GM23338 (cell line): ENCODE measurements around the gene PDE12. TPM values are rescaled to one million over a fixed set of nuclear protein-coding genes. Genes with fewer than 3 reads are reported as not detected.

Source experiments
- ATAC-seq: fragments of 200-7000 bp; cut with Tn5 transposase; 3 replicates; pipeline ENCODE4 v1.9.1; 2020
- DNase-seq: peaks from one replicate; pipeline ENCODE4 v3.0.0-alpha.2; 2015; ENCODE audit warnings: low spot score
- H2AFZ ChIP-seq: fragments of 200-600 bp; sonication (generic); 2 replicates; pipeline ENCODE4 v1.8.0; 2016; ENCODE audit warnings: antibody characterized with exemption, mild to moderate bottlenecking, moderate library complexity
- H3F3A ChIP-seq: fragments of 200-600 bp; sonication (generic); replicated peaks from 2 replicates; pipeline ENCODE4 v1.8.0; 2017; ENCODE audit warnings: antibody characterized with exemption, mixed run types, low read depth
- H3K27ac ChIP-seq: fragments of 200-600 bp; sonication (generic); 2 replicates; pipeline ENCODE4 v1.6.1; 2016; ENCODE audit warnings: low read depth
- H3K27me3 ChIP-seq: fragments of 200-600 bp; sonication (generic); 2 replicates; pipeline ENCODE4 v1.8.0; 2016; ENCODE audit warnings: mild to moderate bottlenecking, mixed run types, moderate library complexity; ENCODE audit not compliant: insufficient read depth
- H3K36me3 ChIP-seq: fragments of 200-600 bp; sonication (generic); 2 replicates; pipeline ENCODE4 v1.8.0; 2016; ENCODE audit warnings: mild to moderate bottlenecking; ENCODE audit not compliant: insufficient read depth
- H3K4me1 ChIP-seq: fragments of 200-600 bp; sonication (generic); 2 replicates; pipeline ENCODE4 v1.8.0; 2016; ENCODE audit warnings: mild to moderate bottlenecking, moderate library complexity; ENCODE audit not compliant: insufficient read depth
- H3K4me2 ChIP-seq: fragments of 200-600 bp; sonication (generic); 2 replicates; pipeline ENCODE4 v1.7.1; 2017; ENCODE audit warnings: mixed run types
- H3K4me3 ChIP-seq: fragments of 200-600 bp; sonication (generic); 2 replicates; pipeline ENCODE4 v1.6.1; 2016; ENCODE audit warnings: mixed run types
- H3K79me2 ChIP-seq: fragments of 200-600 bp; sonication (generic); replicated peaks from 2 replicates; pipeline ENCODE4 v1.8.0; 2017; ENCODE audit warnings: mild to moderate bottlenecking; ENCODE audit not compliant: insufficient read depth
- H3K9me2 ChIP-seq: fragments of 200-600 bp; sonication (generic); 2 replicates; pipeline ENCODE4 v1.8.0; 2017; ENCODE audit not compliant: insufficient read depth
- H4K20me1 ChIP-seq: fragments of 200-600 bp; sonication (generic); replicated peaks from 2 replicates; pipeline ENCODE4 v1.8.0; 2017; ENCODE audit warnings: mild to moderate bottlenecking; ENCODE audit not compliant: insufficient read depth
- H3K27ac Mint-ChIP-seq: 2 replicates; pipeline ENCODE4 v1.8.0; 2020; ENCODE audit warnings: inconsistent platforms, mild to moderate bottlenecking, moderate library complexity, mixed read lengths
- H3K27me3 Mint-ChIP-seq: 3 replicates; pipeline ENCODE4 v1.8.0; 2022; ENCODE audit warnings: low read depth, mild to moderate bottlenecking, moderate library complexity, mixed read lengths, inconsistent platforms; ENCODE audit not compliant: insufficient read depth, poor library complexity
- H3K36me3 Mint-ChIP-seq: 3 replicates; pipeline ENCODE4 v1.8.0; 2021; ENCODE audit warnings: low read depth, mild to moderate bottlenecking, inconsistent platforms, moderate library complexity, mixed read lengths
- H3K4me1 Mint-ChIP-seq: 3 replicates; pipeline ENCODE4 v1.8.0; 2020; ENCODE audit warnings: mild to moderate bottlenecking, inconsistent platforms, mixed read lengths
- H3K4me3 Mint-ChIP-seq: 3 replicates; pipeline ENCODE4 v1.8.0; 2021; ENCODE audit warnings: moderate library complexity, mild to moderate bottlenecking, inconsistent platforms, mixed read lengths
- H3K9me3 Mint-ChIP-seq: 3 replicates; pipeline ENCODE4 v1.8.0; 2020; ENCODE audit warnings: moderate library complexity, mild to moderate bottlenecking, inconsistent platforms, mixed read lengths
- EZH2phosphoT487 ChIP-seq: fragments of 200-600 bp; sonication (generic); IDR thresholded peaks from one replicate; pipeline ENCODE4 v1.8.1; 2018; ENCODE audit warnings: antibody characterized with exemption; ENCODE audit not compliant: unreplicated experiment
- JUNB ChIP-seq: IDR thresholded peaks from one replicate; pipeline ENCODE4 v1.6.1; 2016; ENCODE audit warnings: antibody characterized with exemption; ENCODE audit not compliant: unreplicated experiment
- POLR2AphosphoS5 ChIP-seq: IDR thresholded peaks from 2 replicates; pipeline ENCODE4 v1.6.1; 2016; ENCODE audit warnings: antibody characterized with exemption, low read depth
- ZNF114 ChIP-seq: fragments of 250-450 bp; sonication (Bioruptor Pico); IDR thresholded peaks from 2 replicates; pipeline ENCODE4 v1.5.0; 2020; ENCODE audit warnings: mild to moderate bottlenecking, moderate library complexity
- ZNF331 ChIP-seq: fragments of 250-450 bp; sonication (Bioruptor Pico); IDR thresholded peaks from 2 replicates; pipeline ENCODE4 v1.5.0; 2020; ENCODE audit warnings: low read depth, mild to moderate bottlenecking, moderate library complexity
- polyA plus RNA-seq: library from polyadenylated mRNA; unstranded; fragments of >200 nt; fragmentation: Nextera tagmentation; extraction: Ambion mirVana; gene quantifications from 2 replicates; pipeline ENCODE4 v1.2.1, GENCODE V29; 2016
- total RNA-seq: library from RNA; depleted of rRNA; stranded (reverse); fragments of >200 nt; shearing (Covaris generic); gene quantifications from 2 replicates; pipeline ENCODE4 v1.2.3, GENCODE V29; 2014
- TF ChIP-seq, protein P1 (sequence below): IDR thresholded peaks from one replicate; pipeline ENCODE4 v1.6.1; 2018; ENCODE audit warnings: antibody characterized with exemption; ENCODE audit not compliant: unreplicated experiment
- TF ChIP-seq, protein P2 (sequence below), 2 experiments: fragments of 200-600 bp in 1 of 2; sonication (generic) in 1 of 2; conservative IDR thresholded peaks; 2 replicates each; pipeline versions ENCODE4 v1.5.1 to v1.6.1; 2016 to 2017; ENCODE audit warnings: antibody characterized with exemption in 2 of 2, low read depth in 2 of 2, mild to moderate bottlenecking in 2 of 2, moderate library complexity in 1 of 2
- TF ChIP-seq, protein P3 (sequence below): fragments of 250-450 bp; sonication (Bioruptor Pico); IDR thresholded peaks from 2 replicates; pipeline ENCODE4 v1.5.0; 2020; ENCODE audit warnings: mild to moderate bottlenecking, moderate library complexity

Gene PDE12
- total and polyA plus RNA-seq, 2 experiments from 2014 or later: 5.0 to 14.3 TPM

DNA sequence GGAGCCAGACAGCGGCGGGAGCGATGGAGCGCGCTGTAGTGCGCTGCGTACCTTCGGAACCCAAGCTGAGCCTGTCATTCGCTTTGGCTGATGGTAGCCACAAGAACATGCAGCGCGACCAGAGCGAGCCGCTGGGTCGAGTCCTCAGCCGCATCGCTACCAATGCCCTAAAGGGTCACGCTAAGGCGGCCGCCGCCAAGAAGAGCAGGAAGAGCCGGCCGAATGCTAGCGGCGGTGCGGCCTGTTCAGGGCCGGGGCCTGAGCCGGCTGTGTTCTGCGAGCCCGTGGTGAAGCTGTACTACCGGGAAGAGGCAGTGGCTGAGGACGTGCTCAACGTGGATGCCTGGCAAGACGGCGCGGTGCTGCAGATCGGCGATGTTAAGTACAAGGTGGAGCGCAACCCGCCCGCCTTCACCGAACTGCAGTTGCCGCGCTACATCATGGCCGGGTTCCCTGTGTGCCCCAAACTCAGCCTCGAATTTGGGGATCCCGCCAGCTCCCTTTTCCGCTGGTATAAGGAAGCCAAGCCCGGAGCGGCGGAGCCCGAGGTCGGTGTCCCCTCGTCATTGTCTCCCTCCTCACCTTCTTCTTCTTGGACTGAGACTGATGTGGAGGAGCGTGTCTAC lies 498 bp downstream of the PDE12 start:
- peak overlapping the region; percentile 57; the same call in 1 of the 2 replicates for H3K27ac ChIP-seq

DNA sequence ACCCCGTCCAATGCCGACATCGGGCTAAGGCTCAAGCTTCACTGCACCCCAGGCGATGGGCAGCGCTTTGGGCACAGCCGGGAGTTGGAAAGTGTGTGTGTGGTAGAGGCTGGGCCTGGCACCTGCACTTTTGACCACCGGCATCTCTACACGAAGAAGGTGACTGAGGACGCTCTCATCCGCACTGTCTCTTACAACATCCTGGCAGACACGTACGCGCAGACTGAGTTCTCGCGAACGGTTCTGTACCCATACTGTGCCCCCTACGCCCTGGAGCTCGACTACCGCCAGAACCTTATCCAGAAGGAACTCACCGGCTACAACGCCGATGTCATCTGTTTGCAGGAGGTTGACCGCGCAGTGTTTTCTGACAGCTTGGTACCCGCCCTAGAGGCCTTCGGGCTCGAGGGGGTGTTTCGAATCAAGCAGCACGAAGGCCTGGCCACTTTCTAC lies 1.0 kb downstream of the PDE12 start:
- Mint-ChIP-seq H3K9me3 (no peaks in the 10 kb centered on the region), H3K27ac (no peak overlapping the region), H3K27me3 (peaks cover 4% of the 10 kb centered on the region), H3K4me1 (peaks cover 17% of the 10 kb centered on the region; the same call in 2 of the 3 replicates), H3K4me3 (peak overlapping the region; percentile 91), H3K36me3 (peaks cover 19% of the 10 kb centered on the region)
- Histone ChIP-seq H3K36me3 (no peaks in the 10 kb centered on the region; the same call in 1 of the 2 replicates), H3K9me2 (no peaks in the 10 kb centered on the region), H3K27me3 (peaks cover 14% of the 10 kb centered on the region; the same call in 1 of the 2 replicates), H3K27ac (no peak overlapping the region), H3K79me2 (peaks cover 17% of the 10 kb centered on the region), H2AFZ (0 out of 2 replicates have a peak overlapping the region, but pooled peaks have one; percentile 99), H3K4me2 (peak overlapping the region; percentile 96), H3K4me1 (peaks cover 9% of the 10 kb centered on the region), H4K20me1 (0 out of 2 replicates have a peak, but pooled peaks cover 4% of the 10 kb centered on the region), H3F3A (peaks cover 12% of the 10 kb centered on the region; the same call in 1 of the 2 replicates), H3K4me3 (peak overlapping the region; percentile 86)
- DNase-seq (peak; percentile 52), ATAC-seq (peak; percentile 35)
- TF ChIP-seq JUNB (no peak), POLR2AphosphoS5 (no peak), ZNF114 (CRISPR knock-in tag) (no peak), ZNF331 (CRISPR knock-in tag) (no peak), EZH2phosphoT487 (no peak)
- TF ChIP-seq, protein P1, sequence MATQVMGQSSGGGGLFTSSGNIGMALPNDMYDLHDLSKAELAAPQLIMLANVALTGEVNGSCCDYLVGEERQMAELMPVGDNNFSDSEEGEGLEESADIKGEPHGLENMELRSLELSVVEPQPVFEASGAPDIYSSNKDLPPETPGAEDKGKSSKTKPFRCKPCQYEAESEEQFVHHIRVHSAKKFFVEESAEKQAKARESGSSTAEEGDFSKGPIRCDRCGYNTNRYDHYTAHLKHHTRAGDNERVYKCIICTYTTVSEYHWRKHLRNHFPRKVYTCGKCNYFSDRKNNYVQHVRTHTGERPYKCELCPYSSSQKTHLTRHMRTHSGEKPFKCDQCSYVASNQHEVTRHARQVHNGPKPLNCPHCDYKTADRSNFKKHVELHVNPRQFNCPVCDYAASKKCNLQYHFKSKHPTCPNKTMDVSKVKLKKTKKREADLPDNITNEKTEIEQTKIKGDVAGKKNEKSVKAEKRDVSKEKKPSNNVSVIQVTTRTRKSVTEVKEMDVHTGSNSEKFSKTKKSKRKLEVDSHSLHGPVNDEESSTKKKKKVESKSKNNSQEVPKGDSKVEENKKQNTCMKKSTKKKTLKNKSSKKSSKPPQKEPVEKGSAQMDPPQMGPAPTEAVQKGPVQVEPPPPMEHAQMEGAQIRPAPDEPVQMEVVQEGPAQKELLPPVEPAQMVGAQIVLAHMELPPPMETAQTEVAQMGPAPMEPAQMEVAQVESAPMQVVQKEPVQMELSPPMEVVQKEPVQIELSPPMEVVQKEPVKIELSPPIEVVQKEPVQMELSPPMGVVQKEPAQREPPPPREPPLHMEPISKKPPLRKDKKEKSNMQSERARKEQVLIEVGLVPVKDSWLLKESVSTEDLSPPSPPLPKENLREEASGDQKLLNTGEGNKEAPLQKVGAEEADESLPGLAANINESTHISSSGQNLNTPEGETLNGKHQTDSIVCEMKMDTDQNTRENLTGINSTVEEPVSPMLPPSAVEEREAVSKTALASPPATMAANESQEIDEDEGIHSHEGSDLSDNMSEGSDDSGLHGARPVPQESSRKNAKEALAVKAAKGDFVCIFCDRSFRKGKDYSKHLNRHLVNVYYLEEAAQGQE: no peak
- TF ChIP-seq, protein P2, sequence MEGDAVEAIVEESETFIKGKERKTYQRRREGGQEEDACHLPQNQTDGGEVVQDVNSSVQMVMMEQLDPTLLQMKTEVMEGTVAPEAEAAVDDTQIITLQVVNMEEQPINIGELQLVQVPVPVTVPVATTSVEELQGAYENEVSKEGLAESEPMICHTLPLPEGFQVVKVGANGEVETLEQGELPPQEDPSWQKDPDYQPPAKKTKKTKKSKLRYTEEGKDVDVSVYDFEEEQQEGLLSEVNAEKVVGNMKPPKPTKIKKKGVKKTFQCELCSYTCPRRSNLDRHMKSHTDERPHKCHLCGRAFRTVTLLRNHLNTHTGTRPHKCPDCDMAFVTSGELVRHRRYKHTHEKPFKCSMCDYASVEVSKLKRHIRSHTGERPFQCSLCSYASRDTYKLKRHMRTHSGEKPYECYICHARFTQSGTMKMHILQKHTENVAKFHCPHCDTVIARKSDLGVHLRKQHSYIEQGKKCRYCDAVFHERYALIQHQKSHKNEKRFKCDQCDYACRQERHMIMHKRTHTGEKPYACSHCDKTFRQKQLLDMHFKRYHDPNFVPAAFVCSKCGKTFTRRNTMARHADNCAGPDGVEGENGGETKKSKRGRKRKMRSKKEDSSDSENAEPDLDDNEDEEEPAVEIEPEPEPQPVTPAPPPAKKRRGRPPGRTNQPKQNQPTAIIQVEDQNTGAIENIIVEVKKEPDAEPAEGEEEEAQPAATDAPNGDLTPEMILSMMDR (conservative IDR thresholded peaks at IDR 0.05; ENCODE audit: low read depth in 2 of 2): 0 out of 4 replicates have a peak, but pooled peaks of 1 of the 2 experiments have one; percentile 1
- TF ChIP-seq, protein P3, sequence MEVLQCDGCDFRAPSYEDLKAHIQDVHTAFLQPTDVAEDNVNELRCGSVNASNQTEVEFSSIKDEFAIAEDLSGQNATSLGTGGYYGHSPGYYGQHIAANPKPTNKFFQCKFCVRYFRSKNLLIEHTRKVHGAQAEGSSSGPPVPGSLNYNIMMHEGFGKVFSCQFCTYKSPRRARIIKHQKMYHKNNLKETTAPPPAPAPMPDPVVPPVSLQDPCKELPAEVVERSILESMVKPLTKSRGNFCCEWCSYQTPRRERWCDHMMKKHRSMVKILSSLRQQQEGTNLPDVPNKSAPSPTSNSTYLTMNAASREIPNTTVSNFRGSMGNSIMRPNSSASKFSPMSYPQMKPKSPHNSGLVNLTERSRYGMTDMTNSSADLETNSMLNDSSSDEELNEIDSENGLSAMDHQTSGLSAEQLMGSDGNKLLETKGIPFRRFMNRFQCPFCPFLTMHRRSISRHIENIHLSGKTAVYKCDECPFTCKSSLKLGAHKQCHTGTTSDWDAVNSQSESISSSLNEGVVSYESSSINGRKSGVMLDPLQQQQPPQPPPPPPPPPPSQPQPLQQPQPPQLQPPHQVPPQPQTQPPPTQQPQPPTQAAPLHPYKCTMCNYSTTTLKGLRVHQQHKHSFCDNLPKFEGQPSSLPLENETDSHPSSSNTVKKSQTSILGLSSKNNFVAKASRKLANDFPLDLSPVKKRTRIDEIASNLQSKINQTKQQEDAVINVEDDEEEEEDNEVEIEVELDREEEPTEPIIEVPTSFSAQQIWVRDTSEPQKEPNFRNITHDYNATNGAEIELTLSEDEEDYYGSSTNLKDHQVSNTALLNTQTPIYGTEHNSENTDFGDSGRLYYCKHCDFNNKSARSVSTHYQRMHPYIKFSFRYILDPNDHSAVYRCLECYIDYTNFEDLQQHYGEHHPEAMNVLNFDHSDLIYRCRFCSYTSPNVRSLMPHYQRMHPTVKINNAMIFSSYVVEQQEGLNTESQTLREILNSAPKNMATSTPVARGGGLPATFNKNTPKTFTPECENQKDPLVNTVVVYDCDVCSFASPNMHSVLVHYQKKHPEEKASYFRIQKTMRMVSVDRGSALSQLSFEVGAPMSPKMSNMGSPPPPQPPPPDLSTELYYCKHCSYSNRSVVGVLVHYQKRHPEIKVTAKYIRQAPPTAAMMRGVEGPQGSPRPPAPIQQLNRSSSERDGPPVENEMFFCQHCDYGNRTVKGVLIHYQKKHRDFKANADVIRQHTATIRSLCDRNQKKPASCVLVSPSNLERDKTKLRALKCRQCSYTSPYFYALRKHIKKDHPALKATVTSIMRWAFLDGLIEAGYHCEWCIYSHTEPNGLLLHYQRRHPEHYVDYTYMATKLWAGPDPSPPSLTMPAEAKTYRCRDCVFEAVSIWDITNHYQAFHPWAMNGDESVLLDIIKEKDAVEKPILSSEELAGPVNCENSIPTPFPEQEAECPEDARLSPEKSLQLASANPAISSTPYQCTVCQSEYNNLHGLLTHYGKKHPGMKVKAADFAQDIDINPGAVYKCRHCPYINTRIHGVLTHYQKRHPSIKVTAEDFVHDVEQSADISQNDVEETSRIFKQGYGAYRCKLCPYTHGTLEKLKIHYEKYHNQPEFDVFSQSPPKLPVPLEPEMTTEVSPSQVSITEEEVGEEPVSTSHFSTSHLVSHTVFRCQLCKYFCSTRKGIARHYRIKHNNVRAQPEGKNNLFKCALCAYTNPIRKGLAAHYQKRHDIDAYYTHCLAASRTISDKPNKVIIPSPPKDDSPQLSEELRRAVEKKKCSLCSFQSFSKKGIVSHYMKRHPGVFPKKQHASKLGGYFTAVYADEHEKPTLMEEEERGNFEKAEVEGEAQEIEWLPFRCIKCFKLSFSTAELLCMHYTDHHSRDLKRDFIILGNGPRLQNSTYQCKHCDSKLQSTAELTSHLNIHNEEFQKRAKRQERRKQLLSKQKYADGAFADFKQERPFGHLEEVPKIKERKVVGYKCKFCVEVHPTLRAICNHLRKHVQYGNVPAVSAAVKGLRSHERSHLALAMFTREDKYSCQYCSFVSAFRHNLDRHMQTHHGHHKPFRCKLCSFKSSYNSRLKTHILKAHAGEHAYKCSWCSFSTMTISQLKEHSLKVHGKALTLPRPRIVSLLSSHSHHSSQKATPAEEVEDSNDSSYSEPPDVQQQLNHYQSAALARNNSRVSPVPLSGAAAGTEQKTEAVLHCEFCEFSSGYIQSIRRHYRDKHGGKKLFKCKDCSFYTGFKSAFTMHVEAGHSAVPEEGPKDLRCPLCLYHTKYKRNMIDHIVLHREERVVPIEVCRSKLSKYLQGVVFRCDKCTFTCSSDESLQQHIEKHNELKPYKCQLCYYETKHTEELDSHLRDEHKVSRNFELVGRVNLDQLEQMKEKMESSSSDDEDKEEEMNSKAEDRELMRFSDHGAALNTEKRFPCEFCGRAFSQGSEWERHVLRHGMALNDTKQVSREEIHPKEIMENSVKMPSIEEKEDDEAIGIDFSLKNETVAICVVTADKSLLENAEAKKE (CRISPR knock-in tag): no peak

More for the DNA sequence above, 498 bp downstream of the PDE12 start:
- no peak for TF ChIP-seq ZNF114 (CRISPR knock-in tag)
- no peaks in the 10 kb centered on the region; the same call in 1 of the 2 replicates for H3K36me3 ChIP-seq
- H2AFZ ChIP-seq: peak overlapping the region; percentile 99
- H3K79me2 ChIP-seq: peaks cover 17% of the 10 kb centered on the region
- H3K27me3 Mint-ChIP-seq: peaks cover 4% of the 10 kb centered on the region
- H3K36me3 Mint-ChIP-seq: peaks cover 19% of the 10 kb centered on the region
- ATAC-seq (peak; percentile 50; the same call in 2 of the 3 replicates), DNase-seq (no peak)
- no peak overlapping the region for H3K27ac Mint-ChIP-seq
- H3K9me3 Mint-ChIP-seq: no peaks in the 10 kb centered on the region
- peaks cover 9% of the 10 kb centered on the region for H3K4me1 ChIP-seq
- peak overlapping the region; percentile 96 for H3K4me2 ChIP-seq
- peak overlapping the region; percentile 91 for H3K4me3 Mint-ChIP-seq
- H3K4me1 Mint-ChIP-seq: peaks cover 17% of the 10 kb centered on the region; the same call in 2 of the 3 replicates
- no peaks in the 10 kb centered on the region for H3K9me2 ChIP-seq
- peaks cover 14% of the 10 kb centered on the region; the same call in 1 of the 2 replicates for H3K27me3 ChIP-seq
- H4K20me1 ChIP-seq: 0 out of 2 replicates have a peak, but pooled peaks cover 4% of the 10 kb centered on the region
- peak overlapping the region; percentile 86 for H3K4me3 ChIP-seq
- H3F3A ChIP-seq: peaks cover 12% of the 10 kb centered on the region; the same call in 1 of the 2 replicates
